AG09319 (cell line): Measurements from ENCODE around the gene CAMK2A.

Source experiments
- DNase-seq: peaks from one replicate; pipeline ENCODE4 v3.0.0-alpha.2; 2010; ENCODE audit warnings: low read depth; ENCODE audit errors: extremely low read depth
- TF ChIP-seq, protein P1 (sequence below): IDR thresholded peaks from 2 replicates; pipeline ENCODE4 v1.5.1; 2011; ENCODE audit warnings: low read depth, mild to moderate bottlenecking, inconsistent platforms, low read length, moderate library complexity

CAMK2A gene

DNA sequence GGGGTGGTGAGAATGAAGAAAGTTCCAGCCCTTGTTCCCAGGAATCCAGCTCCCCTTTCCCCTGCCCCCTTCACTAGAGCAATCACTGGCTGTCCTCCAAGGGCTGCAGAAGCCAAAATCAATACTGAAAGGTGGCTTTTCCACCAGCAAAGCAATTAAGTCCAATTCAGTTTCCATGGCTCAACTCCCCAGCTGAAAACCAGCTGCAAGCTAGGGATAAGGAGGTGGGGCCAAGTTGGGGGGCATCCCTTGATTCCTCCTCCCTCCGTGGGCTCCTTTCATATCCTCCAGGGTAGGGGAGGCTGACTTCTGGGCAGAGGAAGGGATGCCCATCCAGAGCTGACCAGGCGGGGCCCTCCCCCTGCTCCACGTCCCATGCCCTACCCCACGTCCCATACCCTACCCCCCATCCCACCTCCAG lies 22.7 kb downstream of the CAMK2A start:
- no peak for DNase-seq
- TF ChIP-seq, protein P1, sequence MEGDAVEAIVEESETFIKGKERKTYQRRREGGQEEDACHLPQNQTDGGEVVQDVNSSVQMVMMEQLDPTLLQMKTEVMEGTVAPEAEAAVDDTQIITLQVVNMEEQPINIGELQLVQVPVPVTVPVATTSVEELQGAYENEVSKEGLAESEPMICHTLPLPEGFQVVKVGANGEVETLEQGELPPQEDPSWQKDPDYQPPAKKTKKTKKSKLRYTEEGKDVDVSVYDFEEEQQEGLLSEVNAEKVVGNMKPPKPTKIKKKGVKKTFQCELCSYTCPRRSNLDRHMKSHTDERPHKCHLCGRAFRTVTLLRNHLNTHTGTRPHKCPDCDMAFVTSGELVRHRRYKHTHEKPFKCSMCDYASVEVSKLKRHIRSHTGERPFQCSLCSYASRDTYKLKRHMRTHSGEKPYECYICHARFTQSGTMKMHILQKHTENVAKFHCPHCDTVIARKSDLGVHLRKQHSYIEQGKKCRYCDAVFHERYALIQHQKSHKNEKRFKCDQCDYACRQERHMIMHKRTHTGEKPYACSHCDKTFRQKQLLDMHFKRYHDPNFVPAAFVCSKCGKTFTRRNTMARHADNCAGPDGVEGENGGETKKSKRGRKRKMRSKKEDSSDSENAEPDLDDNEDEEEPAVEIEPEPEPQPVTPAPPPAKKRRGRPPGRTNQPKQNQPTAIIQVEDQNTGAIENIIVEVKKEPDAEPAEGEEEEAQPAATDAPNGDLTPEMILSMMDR, result no peak

DNA sequence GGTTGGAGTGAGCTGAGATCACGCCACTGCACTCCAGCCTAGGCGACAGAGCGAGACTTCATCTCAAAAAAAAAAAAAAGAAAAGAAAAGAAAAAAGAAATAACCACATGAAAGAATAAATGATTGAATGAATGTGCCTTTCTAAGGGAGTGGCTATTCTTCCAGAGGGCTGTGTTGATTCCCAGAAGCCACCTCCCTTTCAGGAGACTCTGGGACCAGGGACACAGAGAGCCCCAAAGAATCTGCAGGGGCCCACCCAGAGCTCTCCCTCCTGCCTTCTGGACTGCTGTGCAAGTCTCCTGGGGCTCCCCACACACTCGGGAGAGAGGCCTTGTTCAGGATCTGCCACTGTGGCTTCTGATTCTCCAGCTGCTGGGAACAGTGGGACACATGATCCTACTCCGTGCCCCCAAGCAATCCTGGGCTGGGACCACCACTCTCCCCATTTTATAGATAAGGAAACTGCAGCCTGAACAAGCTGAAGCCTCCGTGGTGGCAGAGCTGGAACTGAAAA lies 23.6 kb downstream of the CAMK2A start:
- TF ChIP-seq, protein P1, result no peak
- DNase-seq, result no peak

DNA sequence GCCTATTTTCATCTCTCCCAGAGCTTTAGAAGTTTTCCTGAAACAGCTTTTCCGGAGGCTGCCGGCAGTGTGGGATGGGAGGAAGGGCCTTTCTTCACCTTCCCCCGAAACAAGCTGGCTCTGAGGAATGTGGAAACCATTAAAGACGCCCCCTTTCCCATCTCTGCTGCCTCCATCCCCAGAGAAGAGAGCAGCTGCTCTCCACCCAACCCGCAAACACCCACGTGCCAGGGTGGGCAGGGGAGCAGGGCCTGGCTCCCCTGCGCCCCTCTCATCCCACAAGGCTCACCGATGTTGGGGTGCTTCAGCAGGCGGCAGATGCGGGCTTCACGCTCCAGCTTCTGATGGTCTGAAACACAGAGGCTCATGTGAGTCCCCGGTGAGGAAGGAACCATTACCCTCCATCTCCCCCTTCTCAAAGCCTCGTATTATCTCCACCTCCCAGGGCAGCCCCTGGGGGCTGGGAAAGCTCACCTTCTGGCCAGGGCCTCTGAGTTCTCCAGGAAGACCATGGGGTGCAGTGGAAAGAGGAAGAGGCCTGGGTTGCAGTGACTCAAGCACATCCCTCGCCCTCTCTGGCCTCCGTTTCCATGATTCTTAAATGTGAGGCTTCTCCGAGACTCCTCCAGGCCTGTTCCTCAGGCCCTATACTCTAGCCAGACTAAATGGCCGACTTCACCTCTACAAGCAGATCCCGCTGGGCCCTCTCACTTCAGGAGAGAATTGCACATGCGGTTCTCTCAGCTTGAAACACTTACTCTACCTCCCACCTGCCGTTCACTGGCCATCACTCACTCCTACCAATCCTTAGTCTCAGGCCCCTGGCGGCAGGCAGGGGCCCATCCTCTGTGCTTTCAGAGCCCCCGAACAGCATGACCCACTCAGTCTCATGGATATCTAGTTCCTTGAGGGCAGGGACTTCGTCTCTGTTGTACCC lies 24.6 kb downstream of the CAMK2A start:
- TF ChIP-seq, protein P1, result no peak
- DNase-seq, result no peak

DNA sequence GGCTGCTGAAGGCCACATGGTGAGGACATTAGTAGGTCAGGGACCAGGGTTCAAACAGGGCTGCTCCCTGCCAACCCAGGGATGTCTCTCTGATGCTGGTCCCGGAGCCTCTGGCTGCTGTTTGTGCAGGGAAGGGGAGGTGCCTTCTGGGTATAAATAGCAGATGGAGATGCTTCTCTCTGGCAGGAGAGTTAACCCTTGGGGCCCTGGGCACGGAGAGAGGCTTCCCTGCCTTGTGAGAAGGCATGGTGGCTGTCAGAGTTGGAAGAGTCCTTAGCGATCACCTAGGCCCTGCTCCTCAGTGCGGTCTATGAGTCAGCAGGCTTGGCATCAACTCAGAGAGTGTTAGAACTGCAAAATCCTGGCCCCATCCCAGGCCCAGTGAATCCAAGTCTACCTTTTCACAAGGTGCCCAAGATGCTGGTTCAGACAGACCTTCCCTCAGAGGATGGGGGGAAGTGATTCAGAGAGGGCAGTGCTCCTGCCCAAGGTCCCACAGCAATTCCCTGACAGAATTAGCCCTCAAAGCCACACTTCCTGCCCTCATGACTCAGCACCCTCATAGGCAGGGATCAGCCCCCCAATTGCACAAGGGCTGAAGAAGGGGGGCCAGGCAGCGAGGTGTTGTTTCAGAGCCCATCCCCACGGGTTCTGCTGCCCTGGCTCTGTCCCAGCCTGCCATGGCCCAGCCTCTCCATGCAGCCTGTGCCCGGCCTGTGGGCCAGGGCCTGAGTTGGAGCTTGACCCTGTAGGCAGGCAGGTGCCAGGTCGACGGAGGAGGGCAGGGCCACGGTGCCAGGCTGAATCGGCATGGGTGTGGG lies 25.6 kb downstream of the CAMK2A start:
- DNase-seq, result peak; percentile 46
- TF ChIP-seq, protein P1, result no peak

DNA sequence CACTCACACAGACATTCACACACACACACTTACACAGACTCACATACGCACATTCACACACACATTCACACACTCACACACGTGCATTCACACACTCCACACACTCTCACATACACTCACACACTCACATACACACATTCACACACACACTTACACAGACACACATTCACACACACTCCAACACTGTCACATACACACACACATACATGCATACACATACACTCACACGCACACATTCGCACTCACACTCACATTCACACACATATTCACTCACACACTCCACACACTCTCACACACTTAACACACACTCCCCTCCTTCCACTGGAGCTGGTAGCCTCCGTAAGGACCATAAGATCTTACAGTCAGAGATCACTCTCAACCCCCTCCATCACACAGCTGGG lies 26.2 kb downstream of the CAMK2A start:
- DNase-seq, result no peak
- TF ChIP-seq, protein P1, result no peak

DNA sequence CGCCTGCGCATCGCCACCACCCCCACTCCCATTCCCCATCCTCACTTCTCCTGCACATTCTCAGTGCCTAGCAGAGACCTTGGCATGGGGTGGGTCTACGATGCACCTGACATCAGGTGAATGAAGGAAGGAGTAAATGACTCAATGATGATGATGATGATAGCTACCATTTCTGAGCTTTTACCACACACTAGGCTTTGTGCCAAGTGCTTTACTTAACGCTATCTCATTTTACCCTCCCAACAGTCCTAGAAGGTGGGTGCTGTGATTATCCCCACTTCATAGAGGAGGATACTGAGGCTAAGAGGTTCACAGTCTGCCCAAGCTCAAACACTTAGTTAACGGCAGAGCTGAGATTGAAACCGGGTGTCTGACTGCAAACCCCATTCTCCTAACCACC lies 27.1 kb downstream of the CAMK2A start:
- no peak for DNase-seq
- TF ChIP-seq, protein P1, result no peak

DNA sequence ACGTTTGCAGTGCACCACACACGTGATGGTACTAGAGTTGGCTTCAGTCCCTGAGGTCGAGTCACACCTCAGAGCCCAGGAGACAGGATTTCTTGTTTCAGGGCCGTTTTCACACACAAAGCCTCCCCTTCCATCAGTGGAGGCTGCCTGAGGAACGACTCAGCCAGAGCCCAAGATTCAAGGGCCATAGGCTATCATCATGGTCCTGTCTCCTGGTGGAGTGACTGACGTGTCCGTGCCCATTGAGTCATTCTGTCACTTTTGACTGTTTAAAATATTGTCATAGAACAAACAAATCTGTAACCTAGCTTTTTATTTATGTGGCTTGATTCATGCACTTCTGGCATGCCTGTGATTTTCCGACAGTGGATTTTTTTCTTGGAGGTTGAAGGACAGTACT lies 28.3 kb downstream of the CAMK2A start:
- TF ChIP-seq, protein P1, result no peak
- no peak for DNase-seq
